Glomerular endothelial cell (primary cell): ENCODE results near the gene PARD3. TPM values are rescaled to one million over a fixed set of nuclear protein-coding genes. Genes with fewer than 3 reads are reported as not detected.
"Not testable (repeated sequence)": the region's sequence is repeated elsewhere in the genome, so short reads cannot be mapped to it uniquely, and the experiment has no call there.

ENCODE experiments used
- DNase-seq: peaks from one replicate; pipeline ENCODE4 v3.0.0-alpha.2; 2011; ENCODE audit warnings: low read depth, low spot score; ENCODE audit errors: extremely low read depth
- total RNA-seq: library from RNA; depleted of rRNA; stranded (reverse); fragments of >200 nt; gene quantifications from 2 replicates; pipeline ENCODE4 v1.2.3, GENCODE V29; 2015

PARD3 gene
- total RNA-seq, 1 donor from 2014 or later = 23.0 TPM

DNA sequence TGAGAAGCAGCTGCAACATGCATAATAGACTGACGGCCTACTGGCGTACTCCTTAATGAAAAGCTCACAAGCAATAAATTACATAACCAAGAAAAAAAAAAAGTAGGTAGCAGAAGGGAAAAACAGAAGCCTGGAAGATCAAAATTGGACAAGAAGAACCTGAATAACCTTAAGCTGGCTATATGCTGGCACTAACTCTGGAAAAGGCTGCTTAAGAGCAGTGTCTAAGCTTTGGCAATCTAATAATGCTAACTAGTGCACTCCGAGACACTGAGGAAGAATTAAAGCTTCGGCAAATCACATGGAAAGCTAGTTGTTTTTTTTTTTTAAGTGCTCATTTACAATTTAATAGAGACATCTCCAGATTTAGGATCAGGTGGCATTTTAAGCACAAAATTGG, 441.9 kb downstream of the PARD3 start:
- no peak for DNase-seq

DNA sequence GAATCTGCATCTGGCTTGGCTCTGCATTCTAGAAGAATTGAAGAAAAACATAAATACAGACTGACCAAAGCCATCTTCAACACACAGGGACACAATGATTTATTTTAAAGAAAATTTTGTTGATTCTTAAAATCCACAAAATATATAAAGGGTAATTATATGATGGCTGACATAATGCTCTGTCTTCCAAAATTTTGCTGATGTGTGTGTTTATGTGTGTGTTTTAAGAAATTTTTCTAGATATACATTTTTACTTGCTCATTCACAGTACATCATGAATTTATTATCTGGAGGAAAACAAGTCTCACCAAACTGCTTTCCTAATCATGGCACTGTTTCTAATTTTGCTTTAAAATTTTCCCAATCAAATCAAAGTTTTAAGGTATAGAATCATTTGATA, 442.6 kb downstream of the PARD3 start:
- no peak for DNase-seq

DNA sequence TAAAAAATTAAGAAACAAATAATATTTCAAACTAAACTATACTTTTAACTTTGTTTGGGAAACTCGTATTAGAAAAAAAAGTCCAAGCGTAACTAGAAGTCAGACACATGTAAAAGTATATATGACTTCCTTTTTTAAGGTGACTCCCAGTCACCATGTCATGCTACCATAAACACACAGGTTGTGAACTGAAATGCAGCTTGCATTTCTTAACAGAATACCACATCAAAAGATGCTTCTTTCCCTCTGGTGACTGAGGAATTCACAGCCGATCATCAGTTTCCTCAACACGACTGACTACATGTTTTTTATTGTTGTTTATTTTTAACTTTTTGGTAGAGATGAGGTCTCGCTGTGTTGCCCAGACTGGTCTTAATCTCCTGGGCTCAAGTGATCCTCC, 445.0 kb downstream of the PARD3 start:
- no peak for DNase-seq

DNA sequence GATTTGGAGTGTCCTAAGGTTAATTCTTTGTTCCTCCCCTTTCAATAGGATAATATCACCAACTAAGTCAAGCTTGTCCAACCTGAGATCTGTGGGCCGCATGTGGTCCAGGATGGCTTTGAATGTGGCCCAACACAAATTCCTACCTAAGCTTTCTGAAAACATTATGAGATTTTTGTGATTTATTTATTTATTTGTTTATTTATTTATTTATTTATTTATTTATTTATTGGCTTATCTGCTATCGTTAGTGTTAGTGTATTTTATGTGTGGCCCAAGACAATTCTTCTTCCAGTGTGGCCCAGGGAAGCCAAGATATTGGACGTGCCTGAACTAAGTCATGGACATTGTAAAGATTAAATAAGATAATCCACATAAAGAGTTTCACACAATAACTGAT, 446.0 kb downstream of the PARD3 start:
- no peak for DNase-seq

DNA sequence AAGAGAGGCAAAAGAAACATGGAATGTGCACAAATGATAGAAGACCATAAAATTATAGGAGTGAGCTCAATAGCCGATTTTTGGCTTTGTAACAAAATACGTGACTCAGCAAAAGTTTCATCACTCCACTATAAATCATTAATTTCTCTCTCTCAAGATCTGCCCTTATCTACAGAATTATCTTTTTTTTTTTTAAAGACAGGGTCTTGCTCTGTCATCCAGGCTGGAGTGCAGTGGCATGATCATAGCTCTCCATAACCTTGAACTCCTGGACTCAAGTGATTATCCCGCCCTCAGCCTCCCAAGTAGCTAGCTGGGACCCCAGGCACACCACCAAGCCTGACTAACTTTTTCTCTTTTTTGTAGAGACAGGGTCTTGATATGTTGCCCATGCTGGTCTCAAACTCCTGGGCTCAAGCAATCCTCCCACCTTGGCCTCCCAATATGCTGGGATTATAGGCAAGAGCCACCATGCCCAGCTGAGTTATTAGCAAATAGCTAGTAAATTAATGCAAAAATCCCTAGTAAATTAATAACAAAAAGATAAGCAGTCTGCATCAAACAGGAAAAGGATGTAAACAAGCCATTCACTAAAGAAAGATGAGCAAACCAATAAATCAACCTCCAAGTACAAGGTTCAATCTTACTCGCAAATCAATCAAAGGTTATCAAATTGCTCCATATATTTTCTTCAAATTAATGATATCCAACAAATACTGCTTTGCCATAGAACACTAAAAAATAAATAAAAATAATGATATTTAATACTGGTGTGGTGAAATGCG, 450.7 kb downstream of the PARD3 start:
- DNase-seq = no peak

DNA sequence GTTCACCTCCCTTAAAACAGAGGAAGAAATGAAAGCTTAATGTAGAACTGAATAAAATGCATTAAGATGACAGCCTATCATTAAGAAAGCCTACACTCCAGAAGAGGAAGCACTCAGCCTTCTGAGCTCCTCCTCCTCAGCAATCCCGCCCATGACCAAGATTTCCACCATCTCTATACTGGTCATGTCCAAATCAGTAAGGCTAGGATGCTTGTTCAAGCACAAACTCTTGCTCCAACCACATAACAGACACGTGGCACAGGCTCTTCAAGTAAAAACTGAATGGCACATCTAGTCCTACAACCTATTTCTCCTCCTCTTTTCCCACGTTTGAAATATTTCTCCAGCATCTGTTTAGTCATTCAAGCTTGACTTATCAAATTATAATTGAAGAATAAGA, 454.1 kb downstream of the PARD3 start:
- DNase-seq = no peak

DNA sequence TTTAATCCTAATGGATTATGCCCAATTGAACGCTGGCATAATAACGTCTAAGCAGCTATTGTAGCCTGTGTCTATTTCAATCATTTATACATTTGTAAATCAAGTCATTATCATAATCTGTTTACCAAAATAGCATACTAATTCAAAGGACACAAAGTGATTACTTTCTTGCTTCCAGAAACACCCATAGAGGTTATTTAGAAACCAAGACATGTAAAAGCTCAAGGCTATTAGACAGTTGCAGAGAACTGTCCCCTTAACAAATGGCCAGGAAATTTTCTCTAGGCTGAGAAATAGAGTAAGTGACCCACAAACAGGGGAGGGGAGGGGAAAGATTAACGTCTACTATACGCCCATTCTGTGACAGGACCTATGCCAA, 455.7 kb downstream of the PARD3 start:
- no peak for DNase-seq

DNA sequence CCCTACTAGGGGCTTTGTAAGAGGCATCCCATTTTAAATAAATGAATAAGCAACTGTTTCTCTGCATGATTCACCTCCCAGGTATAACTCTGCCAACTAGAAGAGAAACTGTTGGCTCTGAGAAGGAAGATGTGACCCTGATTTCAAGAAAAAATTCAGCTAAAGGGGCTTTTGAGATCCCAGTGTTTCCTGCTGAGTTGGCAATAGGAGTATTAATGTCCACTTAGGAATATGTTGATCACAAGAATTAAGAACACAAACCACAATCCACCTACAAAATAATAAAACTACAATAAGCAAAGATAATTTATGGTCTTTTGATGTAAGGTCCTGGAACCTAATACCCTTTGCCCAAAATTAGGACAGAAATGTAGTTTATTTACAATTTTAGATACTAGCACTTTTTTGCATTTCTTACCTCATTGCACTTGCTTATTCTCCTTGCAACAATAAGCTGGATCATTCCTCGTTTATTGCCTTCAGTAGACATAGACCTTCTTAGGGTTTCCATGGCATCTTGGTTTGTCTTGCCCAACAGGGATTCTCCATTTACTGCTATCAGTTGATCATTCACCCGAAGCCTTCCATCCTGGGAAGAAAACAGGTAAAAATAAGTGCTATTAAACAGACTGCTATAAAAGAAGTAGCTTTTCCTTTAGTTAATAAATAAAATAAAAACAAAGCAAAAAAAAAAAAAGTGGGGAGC, 456.2 kb downstream of the PARD3 start:
- no peak for DNase-seq

DNA sequence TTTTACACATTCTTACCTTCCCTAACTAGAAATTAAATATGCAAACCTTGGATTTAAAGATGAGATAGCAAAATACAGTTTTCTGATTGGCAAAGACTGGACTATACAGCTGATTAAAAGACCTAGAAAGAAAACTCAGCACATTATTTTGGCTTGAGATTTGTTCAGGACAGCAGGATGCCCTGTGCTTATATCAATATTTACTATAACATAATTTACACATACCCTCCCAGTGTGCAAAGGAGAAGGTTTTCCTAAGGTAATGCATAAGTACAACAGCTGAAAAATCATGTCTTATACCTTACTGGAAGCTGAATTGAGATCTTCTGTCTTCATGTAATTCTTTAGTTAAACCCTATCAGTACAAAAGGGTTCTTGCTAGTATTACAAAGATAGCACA, 458.6 kb downstream of the PARD3 start:
- DNase-seq = no peak

DNA sequence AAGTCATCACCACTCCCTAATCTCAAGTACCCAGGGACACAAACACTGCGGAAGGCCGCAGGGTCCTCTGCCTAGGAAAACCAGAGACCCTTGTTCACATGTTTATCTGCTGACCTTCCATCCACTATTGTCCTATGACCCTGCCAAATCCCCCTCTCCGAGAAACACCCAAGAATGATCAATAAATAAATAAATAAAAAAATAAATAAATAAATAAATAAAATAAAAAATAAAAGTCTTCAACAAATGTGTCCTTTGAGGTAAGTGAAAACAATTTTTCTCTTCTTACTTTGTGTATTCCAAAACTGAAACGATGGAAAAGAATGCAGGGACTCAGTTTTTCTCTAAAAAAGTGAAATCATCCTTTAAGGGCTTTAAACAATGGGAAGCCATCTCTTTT, 461.6 kb downstream of the PARD3 start:
- DNase-seq = not testable (repeated sequence)

DNA sequence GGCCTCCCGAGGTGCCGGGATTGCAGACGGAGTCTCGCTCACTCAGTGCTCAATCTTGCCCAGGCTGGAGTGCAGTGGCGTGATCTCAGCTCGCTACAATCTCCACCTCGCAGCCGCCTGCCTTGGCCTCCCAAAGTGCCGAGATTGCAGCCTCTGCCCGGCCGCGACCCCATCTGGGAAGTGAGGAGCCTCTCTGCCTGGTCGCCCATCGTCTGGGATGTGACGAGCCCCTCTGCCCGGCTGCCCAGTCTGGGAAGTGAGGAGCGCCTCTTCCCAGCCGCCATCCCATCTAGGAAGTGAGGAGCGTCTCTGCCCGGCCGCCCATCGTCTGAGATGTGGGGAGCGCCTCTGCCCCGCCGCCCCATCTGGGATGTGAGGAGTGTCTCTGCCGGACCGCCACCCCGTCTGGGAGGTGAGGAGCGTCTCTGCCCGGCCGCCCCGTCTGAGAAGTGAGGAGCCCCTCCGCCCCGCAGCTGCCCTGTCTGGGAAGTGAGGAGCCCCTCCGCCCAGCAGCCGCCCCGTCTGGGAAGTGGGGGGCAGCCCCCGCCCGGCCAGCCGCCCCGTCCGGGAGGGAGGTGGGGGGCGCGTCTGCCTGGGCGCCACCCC, 462.4 kb downstream of the PARD3 start:
- DNase-seq = not testable (repeated sequence)

DNA sequence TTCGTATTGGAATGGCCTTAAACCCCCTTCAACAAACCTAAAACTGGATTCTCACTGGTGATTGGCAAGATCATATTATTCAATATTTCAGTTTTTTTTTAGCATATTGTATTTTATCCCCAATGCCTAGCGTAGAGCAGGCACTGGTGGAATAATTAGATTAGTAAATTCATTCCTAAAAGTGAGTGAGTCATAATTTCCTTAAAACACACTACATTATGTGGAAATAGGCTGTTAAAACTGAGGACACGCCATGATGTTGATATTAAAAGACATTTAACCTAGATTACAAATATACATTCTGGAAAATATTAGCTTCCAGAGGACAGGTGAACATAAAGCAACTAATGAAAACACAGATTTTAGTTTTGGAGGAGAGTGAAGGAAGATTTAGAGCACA, 463.9 kb downstream of the PARD3 start:
- DNase-seq = no peak

DNA sequence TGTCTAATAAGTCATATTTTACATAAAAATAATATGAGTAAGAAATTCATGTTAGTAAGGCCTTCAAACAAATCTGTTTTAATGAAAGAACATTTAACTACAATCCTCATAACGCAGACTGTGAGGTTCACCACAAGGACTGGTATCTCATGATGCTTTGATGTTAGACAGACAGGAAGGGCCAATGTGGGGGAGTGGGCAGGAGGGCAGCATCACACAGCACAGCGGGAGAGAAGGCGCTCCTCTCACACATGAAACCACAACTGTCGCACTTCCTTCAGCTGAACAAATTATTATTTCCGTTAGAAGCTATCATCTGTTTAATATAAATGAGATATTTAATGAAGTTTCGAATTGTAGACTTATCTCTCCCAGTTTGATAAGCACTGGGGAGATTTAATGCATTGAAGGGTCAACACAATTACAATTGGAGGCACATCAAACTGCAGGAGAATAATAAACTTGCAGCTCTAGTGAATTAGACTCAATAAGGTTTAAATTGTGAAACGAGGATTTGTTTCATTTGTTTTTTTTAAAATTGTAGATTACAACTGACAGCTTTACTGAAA, 466.1 kb downstream of the PARD3 start:
- no peak for DNase-seq

DNA sequence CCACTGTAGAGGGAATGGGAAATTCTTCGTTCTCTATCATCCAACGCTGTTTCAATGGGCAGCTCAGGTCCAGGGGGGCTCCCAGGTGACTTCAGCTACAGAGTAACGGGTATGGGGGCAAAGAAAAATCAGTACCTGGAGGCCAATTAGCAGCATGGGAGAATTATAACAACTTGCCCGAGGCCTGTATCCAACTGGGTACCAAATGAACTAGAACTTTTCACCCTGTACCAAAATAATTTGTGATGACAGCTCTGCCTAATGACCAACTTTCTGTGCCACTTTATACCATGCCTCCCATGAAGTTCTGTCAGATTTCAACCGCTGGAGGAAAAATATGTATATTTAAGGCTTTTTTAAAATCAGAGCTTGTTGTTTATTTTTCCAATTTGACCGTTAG, 467.1 kb downstream of the PARD3 start:
- no peak for DNase-seq

DNA sequence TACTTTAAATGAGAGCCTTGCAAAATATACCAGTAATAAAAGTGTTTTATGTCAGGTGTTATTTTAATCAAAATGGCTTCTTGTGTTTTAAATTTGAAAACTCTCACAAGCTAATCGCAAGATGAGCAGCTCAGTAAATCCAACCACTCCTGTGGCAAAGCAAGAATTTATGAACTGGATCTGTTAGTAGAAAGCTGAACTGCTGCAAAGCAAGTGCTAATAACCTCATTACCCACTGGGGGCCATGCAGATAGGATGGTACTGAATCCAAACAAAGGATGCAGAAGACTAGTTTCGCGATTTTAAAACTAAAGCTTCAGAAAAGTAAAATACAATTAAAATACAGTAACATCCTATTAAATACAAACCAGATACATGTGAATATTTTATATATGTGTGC, 468.0 kb downstream of the PARD3 start:
- DNase-seq = no peak

DNA sequence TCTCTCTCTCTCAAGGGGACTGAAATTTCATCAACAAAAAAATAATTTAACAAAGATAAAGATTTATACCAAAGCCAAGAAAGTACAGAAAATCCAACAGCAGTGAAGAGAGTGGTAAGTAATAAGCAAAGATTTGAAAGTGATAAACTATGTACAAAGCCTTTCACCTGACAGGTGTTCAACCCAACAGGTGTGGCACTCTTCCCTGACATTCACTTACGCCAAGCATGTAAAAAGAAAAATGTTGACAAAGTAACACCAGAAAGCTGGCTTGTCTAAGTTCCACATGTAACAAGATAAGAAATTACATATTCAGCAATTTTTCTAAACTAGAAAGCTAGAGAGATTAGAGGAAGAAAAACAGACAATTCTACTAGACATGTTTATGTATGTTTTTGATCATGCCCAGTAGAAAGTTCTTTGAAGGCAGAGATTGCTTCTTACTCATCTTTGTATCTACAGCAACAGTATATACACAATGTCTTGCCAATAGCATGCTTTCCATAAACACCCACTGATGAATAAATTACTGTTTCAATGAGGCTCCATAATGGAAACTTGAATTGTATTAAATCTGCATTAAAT, 468.5 kb downstream of the PARD3 start:
- DNase-seq = no peak

DNA sequence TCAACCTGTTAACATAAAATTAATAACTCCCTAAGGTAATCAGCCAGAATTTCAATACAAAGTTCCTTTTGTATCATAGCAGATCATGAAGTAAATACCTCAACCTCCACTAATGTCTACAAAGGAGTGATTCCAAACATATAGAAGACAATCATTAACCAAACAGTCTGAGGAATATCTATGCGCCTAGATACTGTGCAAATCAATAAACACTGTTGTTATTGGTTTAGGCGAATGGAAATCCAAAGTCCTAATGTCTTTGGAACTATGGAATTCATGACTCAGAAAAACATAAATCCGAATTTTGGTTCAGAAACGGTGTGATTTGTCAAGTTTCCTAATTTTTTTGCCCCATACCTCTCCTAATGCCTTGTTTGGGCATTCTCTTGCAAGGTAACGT, 469.7 kb downstream of the PARD3 start:
- DNase-seq = no peak

DNA sequence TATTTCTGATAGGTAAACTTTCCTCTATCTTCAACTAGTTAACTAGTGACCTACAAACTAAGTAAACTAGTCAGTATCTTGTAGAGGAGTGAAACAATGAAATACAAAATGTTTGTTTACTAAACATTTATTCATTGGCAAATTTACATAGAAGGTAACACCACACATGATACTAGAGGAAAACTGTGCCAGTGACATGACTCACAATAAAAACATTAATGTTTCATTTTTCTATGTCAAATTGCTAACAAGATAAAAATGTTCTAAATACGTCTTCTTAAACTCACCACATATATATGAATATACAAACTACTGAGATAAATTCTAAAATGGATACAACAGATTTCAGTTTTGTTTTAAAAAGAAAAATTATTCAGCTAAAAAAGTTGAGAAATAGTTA, 471.3 kb downstream of the PARD3 start:
- DNase-seq = no peak

DNA sequence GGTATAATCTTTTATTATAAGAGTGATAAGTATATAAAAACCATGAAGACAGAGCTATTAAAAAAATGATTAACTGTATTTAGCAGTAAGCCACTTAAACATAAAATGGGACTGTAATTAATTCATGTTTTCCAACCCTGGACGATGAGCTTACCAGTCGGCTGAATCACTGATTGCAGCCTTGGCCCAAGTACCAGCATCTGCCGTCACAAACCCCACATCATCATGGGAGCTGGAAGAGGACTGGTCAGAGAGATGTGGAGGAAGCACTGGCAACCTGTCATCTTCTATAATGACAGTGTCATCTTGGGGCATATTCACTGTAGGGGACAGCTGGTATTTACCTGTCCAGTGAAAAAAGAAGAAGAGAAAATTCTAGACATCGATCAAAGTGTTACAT, 473.6 kb downstream of the PARD3 start:
- DNase-seq = no peak

DNA sequence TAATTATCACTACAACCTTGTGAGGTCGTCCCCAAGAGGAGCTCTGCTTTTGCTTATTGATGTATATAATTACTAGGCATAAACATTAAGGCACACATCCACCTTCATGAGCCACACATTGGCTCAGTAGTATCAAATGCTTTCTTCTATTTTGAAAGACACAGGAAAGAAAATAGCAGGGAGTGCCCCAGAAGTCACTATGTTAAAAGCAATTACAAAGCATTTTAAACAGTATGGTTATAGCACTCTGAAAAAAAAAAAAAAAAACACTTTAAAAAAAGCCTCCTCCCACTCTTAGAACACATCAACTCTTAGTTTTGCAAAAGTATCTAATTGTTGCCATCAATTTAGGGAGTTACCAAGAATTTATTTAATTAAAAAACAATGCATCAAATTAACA, 474.2 kb downstream of the PARD3 start:
- no peak for DNase-seq

DNA sequence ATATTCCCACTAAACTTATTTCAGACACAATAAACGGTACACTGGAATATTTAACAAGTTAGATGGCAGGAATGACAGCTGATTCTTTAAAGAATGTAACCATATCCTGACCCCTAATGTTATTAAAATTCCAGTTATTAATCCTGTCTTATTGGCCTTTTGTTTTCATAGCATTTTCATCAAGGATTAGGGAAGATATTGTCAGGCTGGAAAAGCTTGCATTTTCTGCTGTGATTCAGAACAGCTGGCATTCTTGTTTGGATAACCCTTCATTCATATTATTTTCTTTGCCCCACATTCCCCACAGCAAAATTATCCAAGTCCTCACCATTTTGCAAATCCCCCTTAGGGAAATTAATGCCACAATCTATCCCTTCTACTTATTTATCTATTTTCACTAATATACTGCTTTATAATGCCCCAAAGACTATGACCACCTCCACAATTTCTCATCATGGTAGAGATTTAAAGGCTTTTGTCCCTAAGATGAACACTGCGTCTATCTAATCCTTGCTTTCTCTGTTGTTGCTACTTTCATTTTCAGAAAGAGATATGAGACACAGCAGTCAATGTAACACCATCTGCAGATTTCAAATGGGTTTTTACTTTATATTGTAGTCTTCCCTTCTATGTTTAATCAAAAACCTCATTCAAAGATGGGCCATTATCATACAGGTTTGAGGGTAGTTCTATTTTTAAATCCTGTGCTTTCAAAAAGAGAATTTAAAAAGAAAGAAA, 475.1 kb downstream of the PARD3 start:
- no peak for DNase-seq
